ENCODE data around the gene NUPR1. TPM values are rescaled to one million over a fixed set of nuclear protein-coding genes. Genes with fewer than 3 reads are reported as not detected.

Gene NUPR1
- total RNA-seq, 3 donors from 2014 or later (not counting 1 experiment from before 2014, with no cell fraction given): not detected

DNA sequence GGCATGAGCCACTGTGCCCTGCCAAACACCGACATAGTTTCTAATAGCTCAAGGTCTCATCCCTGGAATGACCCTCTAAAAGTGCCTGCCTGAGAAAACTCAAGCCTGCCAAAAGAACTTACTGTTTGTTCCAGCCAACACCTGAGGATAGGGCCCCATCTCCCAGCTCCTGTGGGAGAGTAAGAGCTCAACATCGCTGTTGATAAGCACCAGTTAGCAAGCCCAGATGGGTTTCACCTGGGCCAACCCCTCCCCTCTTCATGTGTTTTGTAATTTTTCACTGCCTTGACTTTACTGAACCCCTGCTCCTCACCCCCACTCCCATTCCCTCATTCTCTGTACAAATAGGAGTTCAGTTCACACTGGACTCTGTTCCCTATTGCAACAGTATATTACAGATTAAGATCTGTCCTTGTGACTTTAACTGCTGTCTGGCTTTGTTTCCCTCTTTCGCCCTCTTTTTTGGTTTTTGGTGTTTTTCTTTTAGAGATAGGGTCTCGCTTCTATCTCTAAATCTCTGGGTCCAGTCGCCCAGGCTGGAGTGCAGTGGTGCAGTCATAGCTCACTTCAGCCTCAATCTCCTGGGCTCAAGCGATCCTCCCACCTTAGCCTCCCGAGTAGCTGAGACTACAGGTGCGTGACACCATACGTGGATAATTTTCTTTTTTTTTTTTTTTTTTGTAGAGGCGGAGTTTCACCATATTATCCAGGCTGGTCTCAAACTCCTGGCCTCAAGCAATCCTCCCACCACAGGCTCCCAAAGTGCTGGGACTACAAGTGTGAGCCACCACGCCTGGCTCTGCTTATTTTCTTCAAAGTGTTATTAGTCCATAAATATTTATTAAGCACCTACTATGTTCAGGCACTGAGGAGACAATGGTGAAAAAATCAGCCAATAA lies 12.3 kb downstream of the NUPR1 start:
- Mint-ChIP-seq H3K4me1 (no peaks in the 10 kb centered on the region), H3K36me3 (no peaks in the 10 kb centered on the region), H3K9me3 (no peaks in the 10 kb centered on the region), H3K27ac (no peak overlapping the region), H3K27me3 (ENCODE audit: low read depth in 2 of 2) (no peaks in the 10 kb centered on the region), H3K4me3 (no peak overlapping the region)
- Histone ChIP-seq H3K9me3 (ENCODE audit: control insufficient read depth, insufficient read depth, low read length) (no peaks in the 10 kb centered on the region), H3K4me3 (ENCODE audit: low read length) (no peak overlapping the region), H3K27ac (ENCODE audit: low read length) (no peak overlapping the region), H3K4me1 (ENCODE audit: control insufficient read depth, insufficient read depth, low read length) (no peaks in the 10 kb centered on the region), H3K27me3 (ENCODE audit: control insufficient read depth, insufficient read depth, low read length) (no peaks in the 10 kb centered on the region), H3K36me3 (ENCODE audit: control insufficient read depth, insufficient read depth, low read length) (no peaks in the 10 kb centered on the region)
- TF ChIP-seq, protein P1, sequence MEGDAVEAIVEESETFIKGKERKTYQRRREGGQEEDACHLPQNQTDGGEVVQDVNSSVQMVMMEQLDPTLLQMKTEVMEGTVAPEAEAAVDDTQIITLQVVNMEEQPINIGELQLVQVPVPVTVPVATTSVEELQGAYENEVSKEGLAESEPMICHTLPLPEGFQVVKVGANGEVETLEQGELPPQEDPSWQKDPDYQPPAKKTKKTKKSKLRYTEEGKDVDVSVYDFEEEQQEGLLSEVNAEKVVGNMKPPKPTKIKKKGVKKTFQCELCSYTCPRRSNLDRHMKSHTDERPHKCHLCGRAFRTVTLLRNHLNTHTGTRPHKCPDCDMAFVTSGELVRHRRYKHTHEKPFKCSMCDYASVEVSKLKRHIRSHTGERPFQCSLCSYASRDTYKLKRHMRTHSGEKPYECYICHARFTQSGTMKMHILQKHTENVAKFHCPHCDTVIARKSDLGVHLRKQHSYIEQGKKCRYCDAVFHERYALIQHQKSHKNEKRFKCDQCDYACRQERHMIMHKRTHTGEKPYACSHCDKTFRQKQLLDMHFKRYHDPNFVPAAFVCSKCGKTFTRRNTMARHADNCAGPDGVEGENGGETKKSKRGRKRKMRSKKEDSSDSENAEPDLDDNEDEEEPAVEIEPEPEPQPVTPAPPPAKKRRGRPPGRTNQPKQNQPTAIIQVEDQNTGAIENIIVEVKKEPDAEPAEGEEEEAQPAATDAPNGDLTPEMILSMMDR (IDR thresholded peaks at IDR 0.05): no peak
- no peak for ATAC-seq
- intact Hi-C loops (cut with micrococcal nuclease): no loop called here
- DNase-seq: no peak
- 89% methylated on average over 10 of the region's 11 CpGs for WGBS (ENCODE audit: insufficient coverage)

DNA sequence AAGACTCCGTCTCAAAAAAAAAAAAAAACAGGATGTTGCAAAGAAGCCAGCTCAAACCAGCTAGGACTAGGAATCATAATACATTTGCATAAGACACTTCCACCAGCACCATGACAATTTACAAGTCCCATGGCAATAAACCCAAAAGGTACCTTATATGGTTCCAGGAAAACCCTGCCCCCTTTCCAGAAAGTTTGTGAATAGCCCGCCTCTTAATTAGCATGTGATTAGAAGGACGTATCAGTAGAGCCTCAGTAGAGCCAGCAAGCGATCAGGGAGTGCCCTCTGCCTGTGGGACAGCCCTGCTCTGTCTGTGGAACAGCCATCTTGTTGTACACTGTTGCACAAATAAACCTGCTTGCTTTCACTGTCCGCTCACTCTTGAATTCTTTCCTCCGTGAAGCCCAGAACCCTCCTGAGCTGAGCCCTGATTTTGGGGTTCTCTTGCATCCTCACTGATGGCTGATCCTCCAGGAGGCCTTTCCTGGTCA lies 14.0 kb downstream of the NUPR1 start:
- no peak overlapping the region for H3K4me3 ChIP-seq (ENCODE audit: low read length)
- DNase-seq: peak in 1 of 2 donors; percentile 22
- H3K27me3 Mint-ChIP-seq (ENCODE audit: low read depth in 2 of 2): no peaks in the 10 kb centered on the region
- TF ChIP-seq, protein P1 (IDR thresholded peaks at IDR 0.05): no peak
- WGBS (ENCODE audit: insufficient coverage): 80% methylated on average over 6 of the region's 6 CpGs
- H3K36me3 Mint-ChIP-seq: no peaks in the 10 kb centered on the region
- no peaks in the 10 kb centered on the region for H3K4me1 ChIP-seq (ENCODE audit: control insufficient read depth, insufficient read depth, low read length)
- H3K4me3 Mint-ChIP-seq: no peak overlapping the region
- no peaks in the 10 kb centered on the region for H3K27me3 ChIP-seq (ENCODE audit: control insufficient read depth, insufficient read depth, low read length)
- no peaks in the 10 kb centered on the region for H3K4me1 Mint-ChIP-seq
- H3K9me3 ChIP-seq (ENCODE audit: control insufficient read depth, insufficient read depth, low read length): no peaks in the 10 kb centered on the region
- no peaks in the 10 kb centered on the region for H3K9me3 Mint-ChIP-seq
- no peak for ATAC-seq
- no peak overlapping the region for H3K27ac ChIP-seq (ENCODE audit: low read length)
- intact Hi-C loops (cut with micrococcal nuclease): no loop called here
- H3K27ac Mint-ChIP-seq: no peak overlapping the region
- H3K36me3 ChIP-seq (ENCODE audit: control insufficient read depth, insufficient read depth, low read length): no peaks in the 10 kb centered on the region

DNA sequence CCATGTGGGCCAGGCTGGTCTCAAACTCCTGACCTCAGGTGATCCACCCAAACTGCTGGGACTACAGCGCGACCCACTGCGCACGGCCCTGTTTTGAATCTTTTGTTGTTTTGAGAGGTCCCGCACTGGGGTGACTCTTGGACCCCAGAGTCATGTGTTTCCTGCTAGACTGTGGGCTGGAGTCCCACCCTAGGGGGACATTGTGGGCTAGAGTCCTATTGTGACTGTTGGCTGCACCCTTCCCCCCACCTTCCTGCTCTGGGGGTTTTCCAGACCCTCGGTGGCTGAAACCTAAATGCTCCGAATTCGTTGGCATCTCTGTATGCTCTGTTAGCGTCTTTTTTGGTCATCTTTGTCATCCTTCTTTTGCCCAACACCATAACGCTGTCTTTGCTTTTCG lies 16.0 kb downstream of the NUPR1 start:
- no peaks in the 10 kb centered on the region for H3K27me3 ChIP-seq (ENCODE audit: control insufficient read depth, insufficient read depth, low read length)
- no peaks in the 10 kb centered on the region for H3K36me3 ChIP-seq (ENCODE audit: control insufficient read depth, insufficient read depth, low read length)
- no peak overlapping the region for H3K27ac ChIP-seq (ENCODE audit: low read length)
- no peaks in the 10 kb centered on the region for H3K9me3 Mint-ChIP-seq
- H3K27ac Mint-ChIP-seq: no peak overlapping the region
- H3K36me3 Mint-ChIP-seq: no peaks in the 10 kb centered on the region
- DNase-seq (no peak), ATAC-seq (peak in 1 of 3 donors; percentile 45)
- intact Hi-C loops (cut with micrococcal nuclease): no loop called here
- no peaks in the 10 kb centered on the region for H3K9me3 ChIP-seq (ENCODE audit: control insufficient read depth, insufficient read depth, low read length)
- H3K27me3 Mint-ChIP-seq (ENCODE audit: low read depth in 2 of 2): no peaks in the 10 kb centered on the region
- H3K4me1 ChIP-seq (ENCODE audit: control insufficient read depth, insufficient read depth, low read length): no peaks in the 10 kb centered on the region
- no peaks in the 10 kb centered on the region for H3K4me1 Mint-ChIP-seq
- TF ChIP-seq, protein P1 (IDR thresholded peaks at IDR 0.05): no peak
- no peak overlapping the region for H3K4me3 Mint-ChIP-seq
- WGBS (ENCODE audit: insufficient coverage): 52% methylated on average over 11 of the region's 11 CpGs
- H3K4me3 ChIP-seq (ENCODE audit: low read length): no peak overlapping the region
